Nephron progenitor cell (in vitro differentiated cells): Measurements from ENCODE around the gene CACNA2D3.

ENCODE experiments used
- DNase-seq: peaks from one replicate; pipeline ENCODE4 v3.0.0; 2021
- H3K27ac Mint-ChIP-seq: 2 replicates; pipeline ENCODE4 v1.8.0; 2021; ENCODE audit warnings: mild to moderate bottlenecking, moderate library complexity, mixed read lengths
- H3K27me3 Mint-ChIP-seq: 2 replicates; pipeline ENCODE4 v1.8.0; 2021; ENCODE audit warnings: mild to moderate bottlenecking, low read depth, mixed read lengths; ENCODE audit not compliant: poor library complexity
- H3K36me3 Mint-ChIP-seq: 2 replicates; pipeline ENCODE4 v1.8.0; 2021; ENCODE audit warnings: low read depth, mixed read lengths
- H3K4me1 Mint-ChIP-seq: 2 replicates; pipeline ENCODE4 v1.8.0; 2021; ENCODE audit warnings: mixed read lengths
- H3K4me3 Mint-ChIP-seq: 2 replicates; pipeline ENCODE4 v1.8.0; 2021; ENCODE audit warnings: mild to moderate bottlenecking, moderate library complexity, mixed read lengths
- H3K9me3 Mint-ChIP-seq: 2 replicates; pipeline ENCODE4 v1.8.0; 2021; ENCODE audit warnings: mild to moderate bottlenecking, moderate library complexity, mixed read lengths
- CTCF ChIP-seq: fragments of 200-600 bp; sonication (generic); IDR thresholded peaks from 2 replicates; pipeline ENCODE4 v1.5.0; 2021; ENCODE audit warnings: antibody characterized with exemption

The CACNA2D3 gene

GRCh38 chr3:54759166-54759565 lies 636.8 kb downstream of the CACNA2D3 start:
- Mint-ChIP-seq H3K4me1 (peaks cover 33% of the 10 kb centered on the region), H3K27ac (peak overlapping the region; percentile 38), H3K27me3 (peaks cover 6% of the 10 kb centered on the region), H3K36me3 (no peaks in the 10 kb centered on the region), H3K9me3 (no peaks in the 10 kb centered on the region), H3K4me3 (no peak overlapping the region)
- no peak for TF ChIP-seq CTCF
- no peak for DNase-seq

GRCh38 chr3:54760201-54760600 lies 637.8 kb downstream of the CACNA2D3 start:
- peaks cover 6% of the 10 kb centered on the region for H3K27me3 Mint-ChIP-seq
- H3K4me3 Mint-ChIP-seq = no peak overlapping the region
- no peaks in the 10 kb centered on the region for H3K9me3 Mint-ChIP-seq
- DNase-seq = no peak
- no peak for TF ChIP-seq CTCF
- no peaks in the 10 kb centered on the region for H3K36me3 Mint-ChIP-seq
- no peak overlapping the region for H3K27ac Mint-ChIP-seq
- H3K4me1 Mint-ChIP-seq = peaks cover 37% of the 10 kb centered on the region

- TF ChIP-seq CTCF = no peak
- Mint-ChIP-seq H3K36me3 (no peaks in the 10 kb centered on the region), H3K9me3 (no peaks in the 10 kb centered on the region), H3K4me3 (no peak overlapping the region), H3K27ac (no peak overlapping the region), H3K27me3 (peaks cover 6% of the 10 kb centered on the region), H3K4me1 (peaks cover 33% of the 10 kb centered on the region)
- DNase-seq = no peak
Measured at GRCh38 chr3:54761637-54762036, 639.3 kb downstream of the CACNA2D3 start.

- no peak for TF ChIP-seq CTCF
- no peaks in the 10 kb centered on the region for H3K36me3 Mint-ChIP-seq
- DNase-seq = no peak
- H3K27me3 Mint-ChIP-seq = no peaks in the 10 kb centered on the region
- no peaks in the 10 kb centered on the region for H3K9me3 Mint-ChIP-seq
- H3K27ac Mint-ChIP-seq = no peak overlapping the region
- H3K4me1 Mint-ChIP-seq = peaks cover 21% of the 10 kb centered on the region
- no peak overlapping the region for H3K4me3 Mint-ChIP-seq
Measured at GRCh38 chr3:54764911-54765310, 642.6 kb downstream of the CACNA2D3 start.

- no peaks in the 10 kb centered on the region for H3K9me3 Mint-ChIP-seq
- no peaks in the 10 kb centered on the region for H3K36me3 Mint-ChIP-seq
- no peaks in the 10 kb centered on the region for H3K4me1 Mint-ChIP-seq
- H3K4me3 Mint-ChIP-seq = no peak overlapping the region
- no peak overlapping the region for H3K27ac Mint-ChIP-seq
- no peak for TF ChIP-seq CTCF
- peaks cover 3% of the 10 kb centered on the region for H3K27me3 Mint-ChIP-seq
- no peak for DNase-seq
Measured at GRCh38 chr3:54771050-54771449, 648.7 kb downstream of the CACNA2D3 start.

GRCh38 chr3:54772051-54772450 lies 649.7 kb downstream of the CACNA2D3 start:
- Mint-ChIP-seq H3K27ac (no peak overlapping the region), H3K4me1 (no peaks in the 10 kb centered on the region), H3K4me3 (no peak overlapping the region), H3K9me3 (no peaks in the 10 kb centered on the region), H3K27me3 (peaks cover 3% of the 10 kb centered on the region), H3K36me3 (no peaks in the 10 kb centered on the region)
- no peak for DNase-seq
- TF ChIP-seq CTCF = no peak
